ENCODE results near the gene POLR1B.
"Not testable (repeated sequence)": the region's sequence is repeated elsewhere in the genome, so short reads cannot be mapped to it uniquely, and the experiment has no call there.

Gene POLR1B, protein sequence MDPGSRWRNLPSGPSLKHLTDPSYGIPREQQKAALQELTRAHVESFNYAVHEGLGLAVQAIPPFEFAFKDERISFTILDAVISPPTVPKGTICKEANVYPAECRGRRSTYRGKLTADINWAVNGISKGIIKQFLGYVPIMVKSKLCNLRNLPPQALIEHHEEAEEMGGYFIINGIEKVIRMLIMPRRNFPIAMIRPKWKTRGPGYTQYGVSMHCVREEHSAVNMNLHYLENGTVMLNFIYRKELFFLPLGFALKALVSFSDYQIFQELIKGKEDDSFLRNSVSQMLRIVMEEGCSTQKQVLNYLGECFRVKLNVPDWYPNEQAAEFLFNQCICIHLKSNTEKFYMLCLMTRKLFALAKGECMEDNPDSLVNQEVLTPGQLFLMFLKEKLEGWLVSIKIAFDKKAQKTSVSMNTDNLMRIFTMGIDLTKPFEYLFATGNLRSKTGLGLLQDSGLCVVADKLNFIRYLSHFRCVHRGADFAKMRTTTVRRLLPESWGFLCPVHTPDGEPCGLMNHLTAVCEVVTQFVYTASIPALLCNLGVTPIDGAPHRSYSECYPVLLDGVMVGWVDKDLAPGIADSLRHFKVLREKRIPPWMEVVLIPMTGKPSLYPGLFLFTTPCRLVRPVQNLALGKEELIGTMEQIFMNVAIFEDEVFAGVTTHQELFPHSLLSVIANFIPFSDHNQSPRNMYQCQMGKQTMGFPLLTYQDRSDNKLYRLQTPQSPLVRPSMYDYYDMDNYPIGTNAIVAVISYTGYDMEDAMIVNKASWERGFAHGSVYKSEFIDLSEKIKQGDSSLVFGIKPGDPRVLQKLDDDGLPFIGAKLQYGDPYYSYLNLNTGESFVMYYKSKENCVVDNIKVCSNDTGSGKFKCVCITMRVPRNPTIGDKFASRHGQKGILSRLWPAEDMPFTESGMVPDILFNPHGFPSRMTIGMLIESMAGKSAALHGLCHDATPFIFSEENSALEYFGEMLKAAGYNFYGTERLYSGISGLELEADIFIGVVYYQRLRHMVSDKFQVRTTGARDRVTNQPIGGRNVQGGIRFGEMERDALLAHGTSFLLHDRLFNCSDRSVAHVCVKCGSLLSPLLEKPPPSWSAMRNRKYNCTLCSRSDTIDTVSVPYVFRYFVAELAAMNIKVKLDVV

DNA sequence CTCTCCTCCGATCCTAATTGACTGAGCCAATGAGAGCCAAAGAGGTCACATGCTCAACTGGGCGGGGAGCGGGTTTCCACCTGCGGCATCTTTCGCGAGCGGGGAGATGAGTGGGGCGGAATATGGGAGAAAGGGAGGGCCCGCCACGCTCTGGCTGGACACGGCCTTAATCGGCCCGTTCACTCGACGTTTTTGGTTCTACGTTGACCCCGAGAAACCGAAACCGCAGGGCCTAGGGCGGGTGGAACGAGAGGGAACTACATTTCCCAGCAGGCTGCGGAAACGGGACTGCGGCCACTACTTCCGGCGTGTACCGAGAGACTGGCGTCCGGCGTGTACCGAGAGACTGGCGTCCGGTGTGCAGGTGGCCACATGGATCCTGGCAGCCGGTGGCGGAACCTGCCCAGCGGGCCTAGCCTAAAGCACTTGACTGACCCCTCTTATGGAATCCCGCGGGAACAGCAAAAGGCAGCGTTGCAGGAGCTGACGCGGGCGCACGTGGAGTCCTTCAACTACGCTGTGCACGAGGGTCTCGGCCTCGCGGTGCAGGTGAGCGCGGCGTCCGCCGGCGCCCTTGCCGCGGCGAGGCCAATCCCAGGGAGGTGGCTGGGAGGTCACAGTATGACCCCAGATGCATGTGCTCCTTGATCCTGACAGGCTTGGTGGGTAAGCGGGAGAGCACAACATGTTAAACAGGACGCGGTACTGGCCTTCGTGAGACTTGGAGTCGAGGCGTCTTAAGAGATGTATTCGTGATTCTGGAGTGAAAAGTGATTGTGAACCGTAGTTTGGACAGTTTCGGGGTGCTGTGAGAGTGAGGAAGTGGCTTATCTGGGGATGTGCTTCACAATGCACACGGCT is at the start of gene POLR1B:
POLR1B (plus strand) TSS at position 343 of the 861 bp plus-strand sequence; CDS start at position 373, 30 bp downstream.
- peak within 1 kb of the TSS; percentile 96 for H3K4me3 ChIP-seq (ENCODE audit: low read depth, low read length)
- peak within 1 kb of the TSS; percentile 95 for H3K9ac ChIP-seq (ENCODE audit: low read depth, low read length)
- H3K4me1 ChIP-seq (ENCODE audit: control insufficient read depth, insufficient read depth, low read length), result no peaks in the 10 kb centered on the region
- H3K36me3 ChIP-seq (ENCODE audit: control insufficient read depth, insufficient read depth, low read length), result peaks cover 2% of the 10 kb centered on the region
- no peaks in the 10 kb centered on the region for H3K27me3 ChIP-seq (ENCODE audit: control insufficient read depth, insufficient read depth, low read length)
- H3K9me3 ChIP-seq (ENCODE audit: control insufficient read depth, insufficient read depth, low read length), result no peaks in the 10 kb centered on the region

DNA sequence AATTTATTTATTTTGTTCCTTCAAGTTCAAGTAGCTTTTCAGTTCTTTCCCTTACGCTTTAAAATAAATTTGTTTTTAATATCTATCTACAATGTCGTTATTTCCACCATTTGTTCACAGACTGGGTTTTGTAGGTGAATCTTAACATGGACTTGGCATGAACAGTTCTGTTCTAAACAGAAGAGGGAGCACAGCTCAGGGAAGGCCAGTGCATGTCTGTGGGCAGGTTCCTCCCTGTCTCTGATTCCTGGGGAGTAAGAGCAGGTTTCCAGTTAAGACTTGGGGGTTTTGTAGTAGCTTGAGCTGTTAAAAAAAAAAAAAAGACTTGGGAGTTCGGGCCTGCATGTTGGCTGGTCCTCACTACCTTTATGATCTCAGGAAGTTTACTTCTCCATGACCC is 49.2 kb upstream of the POLR1B start:
- H3K9ac ChIP-seq (ENCODE audit: low read depth, low read length), result no peak overlapping the region
- no peak overlapping the region for H3K4me3 ChIP-seq (ENCODE audit: low read depth, low read length)
- H3K4me1 ChIP-seq (ENCODE audit: control insufficient read depth, insufficient read depth, low read length), result no peaks in the 10 kb centered on the region
- H3K36me3 ChIP-seq (ENCODE audit: control insufficient read depth, insufficient read depth, low read length), result peaks cover 11% of the 10 kb centered on the region
- H3K27me3 ChIP-seq (ENCODE audit: control insufficient read depth, insufficient read depth, low read length), result no peaks in the 10 kb centered on the region
- H3K9me3 ChIP-seq (ENCODE audit: control insufficient read depth, insufficient read depth, low read length), result no peaks in the 10 kb centered on the region

DNA sequence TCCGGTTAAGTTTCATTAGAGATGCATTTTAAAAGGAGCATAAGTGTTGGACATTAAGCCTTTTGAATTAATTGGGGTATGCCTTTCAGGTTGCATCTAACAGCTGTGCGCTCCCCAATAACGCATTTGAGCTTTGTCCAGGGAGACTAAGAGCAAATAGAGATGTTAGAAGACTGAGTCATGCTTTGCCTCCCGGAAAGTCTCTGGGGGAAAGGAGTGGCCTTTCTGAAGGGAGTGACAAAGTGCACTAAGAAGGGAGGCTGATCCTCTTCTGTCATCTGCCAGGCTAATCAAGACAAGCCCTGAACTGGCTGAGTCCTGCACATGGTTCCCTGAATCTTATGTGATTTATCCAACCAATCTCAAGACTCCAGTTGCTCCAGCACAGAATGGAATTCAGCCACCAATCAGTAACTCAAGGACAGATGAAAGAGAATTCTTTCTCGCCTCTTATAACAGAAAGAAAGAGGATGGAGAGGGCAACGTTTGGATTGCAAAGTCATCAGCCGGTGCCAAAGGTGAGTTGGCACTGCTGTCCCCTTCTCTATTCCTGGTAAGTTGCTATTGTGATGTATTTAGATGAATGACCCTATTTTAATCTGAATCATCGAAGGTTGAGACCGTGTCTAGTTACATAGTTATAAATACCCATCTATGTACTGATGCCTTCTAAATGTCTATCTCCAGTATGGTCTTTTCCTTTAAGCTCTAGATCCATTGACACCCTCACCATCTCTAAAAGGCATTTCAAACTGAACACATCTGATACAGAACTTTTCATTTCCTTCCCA is 48.2 kb upstream of the POLR1B start:
- no peaks in the 10 kb centered on the region for H3K9me3 ChIP-seq (ENCODE audit: control insufficient read depth, insufficient read depth, low read length)
- H3K4me1 ChIP-seq (ENCODE audit: control insufficient read depth, insufficient read depth, low read length), result no peaks in the 10 kb centered on the region
- H3K27me3 ChIP-seq (ENCODE audit: control insufficient read depth, insufficient read depth, low read length), result no peaks in the 10 kb centered on the region
- H3K4me3 ChIP-seq (ENCODE audit: low read depth, low read length), result no peak overlapping the region
- peaks cover 11% of the 10 kb centered on the region for H3K36me3 ChIP-seq (ENCODE audit: control insufficient read depth, insufficient read depth, low read length)
- no peak overlapping the region for H3K9ac ChIP-seq (ENCODE audit: low read depth, low read length)

DNA sequence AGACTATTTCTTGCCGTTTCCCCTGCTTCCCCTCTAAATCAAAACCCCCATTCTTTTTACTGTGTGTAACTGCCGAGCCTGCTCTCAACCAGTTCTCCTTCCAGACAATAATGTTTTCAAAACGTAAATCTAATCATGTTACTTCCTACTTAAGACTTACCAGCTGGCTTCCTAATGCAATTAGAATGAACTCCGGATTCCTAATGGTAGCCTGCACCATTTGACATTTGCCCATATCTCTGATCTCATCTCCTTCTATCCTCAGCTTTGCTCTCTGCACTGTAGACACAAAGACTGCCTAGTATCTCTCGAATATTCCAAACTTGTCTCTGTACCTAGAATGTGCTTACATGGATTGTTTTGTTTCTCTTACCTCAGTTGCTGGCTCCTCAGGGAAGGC is 47.4 kb upstream of the POLR1B start:
- Histone ChIP-seq H3K36me3 (ENCODE audit: control insufficient read depth, insufficient read depth, low read length) (peaks cover 11% of the 10 kb centered on the region), H3K9me3 (ENCODE audit: control insufficient read depth, insufficient read depth, low read length) (no peaks in the 10 kb centered on the region), H3K9ac (ENCODE audit: low read depth, low read length) (no peak overlapping the region), H3K27me3 (ENCODE audit: control insufficient read depth, insufficient read depth, low read length) (no peaks in the 10 kb centered on the region), H3K4me1 (ENCODE audit: control insufficient read depth, insufficient read depth, low read length) (no peaks in the 10 kb centered on the region), H3K4me3 (ENCODE audit: low read depth, low read length) (no peak overlapping the region)

DNA sequence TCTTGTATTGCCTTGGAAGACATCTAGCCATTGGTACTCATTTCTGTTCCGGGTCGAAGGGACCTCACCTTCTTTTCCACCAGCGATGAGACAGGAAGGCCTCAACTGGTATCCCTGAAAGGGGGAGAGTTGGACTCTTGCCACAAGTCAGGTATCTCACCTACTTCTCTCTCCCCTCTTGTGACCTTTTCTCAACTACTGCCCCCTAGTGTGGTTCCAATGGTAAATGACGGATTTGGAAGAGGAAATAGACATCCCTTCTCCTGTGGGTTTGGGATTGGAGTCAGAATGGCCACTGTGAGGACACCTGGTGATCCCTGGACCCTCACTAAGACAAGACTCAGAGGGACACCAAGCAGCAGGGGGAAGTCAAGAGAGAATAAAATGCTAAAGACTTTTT is 46.4 kb upstream of the POLR1B start:
- H3K4me3 ChIP-seq (ENCODE audit: low read depth, low read length); H3K27me3 ChIP-seq (ENCODE audit: control insufficient read depth, insufficient read depth, low read length); H3K9ac ChIP-seq (ENCODE audit: low read depth, low read length); H3K9me3 ChIP-seq (ENCODE audit: control insufficient read depth, insufficient read depth, low read length); H3K4me1 ChIP-seq (ENCODE audit: control insufficient read depth, insufficient read depth, low read length): not testable (repeated sequence)
- H3K36me3 ChIP-seq (ENCODE audit: control insufficient read depth, insufficient read depth, low read length), result peaks cover 11% of the 10 kb centered on the region

DNA sequence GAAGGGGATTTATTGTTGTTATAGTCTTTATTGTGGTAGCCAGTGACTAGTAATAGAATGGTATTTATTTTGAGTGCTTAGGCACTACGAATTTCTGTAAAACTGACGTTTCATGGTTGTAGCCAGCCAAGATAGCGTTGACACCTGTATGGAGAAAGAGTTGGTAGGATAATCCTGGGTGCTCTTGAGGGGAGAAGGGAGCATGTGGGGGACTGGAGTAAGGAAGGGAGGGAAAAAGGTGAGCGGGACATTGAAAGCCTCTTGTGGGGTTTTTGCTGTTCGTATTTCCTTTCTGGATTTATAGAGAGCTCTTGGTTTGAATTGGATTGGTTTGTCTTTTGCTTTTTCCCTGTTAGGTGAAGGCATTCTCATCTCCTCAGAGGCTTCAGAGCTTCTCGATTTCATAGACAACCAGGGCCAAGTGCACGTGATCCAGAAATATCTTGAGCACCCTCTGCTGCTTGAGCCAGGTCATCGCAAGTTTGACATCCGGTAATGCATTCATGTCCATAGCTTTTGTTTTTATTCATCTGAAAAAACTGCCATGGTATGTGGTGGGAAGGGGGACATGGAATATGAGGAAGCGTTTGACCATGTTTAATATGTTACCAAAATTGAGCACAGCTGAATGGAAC is 41.3 kb upstream of the POLR1B start:
- not testable (repeated sequence) for H3K36me3 ChIP-seq (ENCODE audit: control insufficient read depth, insufficient read depth, low read length); H3K27me3 ChIP-seq (ENCODE audit: control insufficient read depth, insufficient read depth, low read length); H3K9me3 ChIP-seq (ENCODE audit: control insufficient read depth, insufficient read depth, low read length); H3K4me1 ChIP-seq (ENCODE audit: control insufficient read depth, insufficient read depth, low read length); H3K4me3 ChIP-seq (ENCODE audit: low read depth, low read length); H3K9ac ChIP-seq (ENCODE audit: low read depth, low read length)

DNA sequence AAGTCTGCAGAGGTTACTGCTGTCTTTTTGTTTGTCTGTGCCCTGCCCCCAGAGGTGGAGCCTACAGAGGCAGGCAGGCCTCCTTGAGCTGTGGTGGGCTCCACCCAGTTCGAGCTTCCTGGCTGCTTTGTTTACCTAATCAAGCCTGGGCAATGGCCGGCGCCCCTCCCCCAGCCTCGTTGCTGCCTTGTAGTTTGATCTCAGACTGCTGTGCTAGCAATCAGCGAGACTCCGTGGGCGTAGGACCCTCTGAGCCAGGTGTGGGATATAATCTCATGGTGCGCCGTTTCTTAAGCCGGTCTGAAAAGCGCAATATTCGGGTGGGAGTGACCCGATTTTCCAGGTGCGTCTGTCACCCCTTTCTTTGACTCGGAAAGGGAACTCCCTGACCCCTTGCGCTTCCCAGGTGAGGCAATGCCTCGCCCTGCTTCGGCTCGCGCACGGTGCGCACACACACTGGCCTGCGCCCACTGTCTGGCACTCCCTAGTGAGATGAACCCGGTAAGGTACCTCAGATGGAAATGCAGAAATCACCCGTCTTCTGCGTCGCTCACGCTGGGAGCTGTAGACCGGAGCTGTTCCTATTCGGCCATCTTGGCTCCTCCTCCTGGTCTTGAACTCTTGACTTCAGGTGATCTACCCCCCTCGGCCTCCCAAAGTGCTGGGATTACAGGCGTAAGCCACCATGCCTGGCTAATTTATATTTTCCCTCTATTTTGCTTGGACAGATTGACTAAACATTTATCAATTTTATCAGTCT is 32.8 kb upstream of the POLR1B start:
- not testable (repeated sequence) for H3K36me3 ChIP-seq (ENCODE audit: control insufficient read depth, insufficient read depth, low read length); H3K4me1 ChIP-seq (ENCODE audit: control insufficient read depth, insufficient read depth, low read length); H3K9ac ChIP-seq (ENCODE audit: low read depth, low read length); H3K27me3 ChIP-seq (ENCODE audit: control insufficient read depth, insufficient read depth, low read length); H3K9me3 ChIP-seq (ENCODE audit: control insufficient read depth, insufficient read depth, low read length); H3K4me3 ChIP-seq (ENCODE audit: low read depth, low read length)

DNA sequence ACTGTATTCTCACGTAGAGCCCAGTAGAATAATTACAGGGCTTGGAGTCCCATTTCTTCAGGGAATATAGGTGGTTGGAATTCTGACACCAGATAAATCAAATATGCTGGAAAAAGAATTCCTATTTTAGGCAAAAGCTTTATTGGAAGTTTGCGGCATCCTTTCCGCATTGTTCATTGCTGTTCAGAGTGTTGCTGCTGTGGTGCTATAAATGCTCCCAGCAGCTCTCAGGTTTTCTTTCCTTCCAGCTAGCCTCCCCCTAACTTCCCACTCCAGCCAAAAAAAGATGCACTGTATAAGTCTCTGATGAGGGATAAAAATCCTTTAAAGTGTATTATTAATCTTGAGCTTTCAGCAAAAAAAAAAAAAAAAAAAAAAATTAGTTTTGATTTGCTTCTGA is 25.5 kb upstream of the POLR1B start:
- Histone ChIP-seq H3K4me1 (ENCODE audit: control insufficient read depth, insufficient read depth, low read length) (no peaks in the 10 kb centered on the region), H3K27me3 (ENCODE audit: control insufficient read depth, insufficient read depth, low read length) (no peaks in the 10 kb centered on the region), H3K36me3 (ENCODE audit: control insufficient read depth, insufficient read depth, low read length) (peaks cover 12% of the 10 kb centered on the region), H3K9me3 (ENCODE audit: control insufficient read depth, insufficient read depth, low read length) (no peaks in the 10 kb centered on the region), H3K4me3 (ENCODE audit: low read depth, low read length) (no peak overlapping the region), H3K9ac (ENCODE audit: low read depth, low read length) (no peak overlapping the region)

DNA sequence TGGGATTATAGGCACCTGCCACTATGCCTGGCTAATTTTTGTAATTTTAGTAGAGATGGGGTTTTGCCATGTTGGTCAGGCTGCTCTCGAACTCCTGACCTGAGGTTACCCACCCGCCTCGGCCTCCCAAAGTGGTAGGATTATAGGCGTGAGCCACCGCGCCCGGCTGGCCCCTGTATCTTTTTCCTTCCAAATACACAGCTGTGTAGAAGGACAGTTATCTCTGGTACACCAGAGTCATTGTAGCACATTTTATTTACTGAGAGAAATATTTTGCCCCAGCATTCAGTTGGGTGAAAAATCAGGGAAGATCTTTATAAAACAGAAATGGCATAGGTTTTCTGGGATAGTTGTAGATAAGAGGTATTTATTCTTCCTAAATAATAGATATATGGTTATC is 23.5 kb upstream of the POLR1B start:
- Histone ChIP-seq H3K4me3 (ENCODE audit: low read depth, low read length) (no peak overlapping the region), H3K27me3 (ENCODE audit: control insufficient read depth, insufficient read depth, low read length) (no peaks in the 10 kb centered on the region), H3K4me1 (ENCODE audit: control insufficient read depth, insufficient read depth, low read length) (no peaks in the 10 kb centered on the region), H3K9ac (ENCODE audit: low read depth, low read length) (no peak overlapping the region), H3K36me3 (ENCODE audit: control insufficient read depth, insufficient read depth, low read length) (peaks cover 12% of the 10 kb centered on the region), H3K9me3 (ENCODE audit: control insufficient read depth, insufficient read depth, low read length) (no peaks in the 10 kb centered on the region)

DNA sequence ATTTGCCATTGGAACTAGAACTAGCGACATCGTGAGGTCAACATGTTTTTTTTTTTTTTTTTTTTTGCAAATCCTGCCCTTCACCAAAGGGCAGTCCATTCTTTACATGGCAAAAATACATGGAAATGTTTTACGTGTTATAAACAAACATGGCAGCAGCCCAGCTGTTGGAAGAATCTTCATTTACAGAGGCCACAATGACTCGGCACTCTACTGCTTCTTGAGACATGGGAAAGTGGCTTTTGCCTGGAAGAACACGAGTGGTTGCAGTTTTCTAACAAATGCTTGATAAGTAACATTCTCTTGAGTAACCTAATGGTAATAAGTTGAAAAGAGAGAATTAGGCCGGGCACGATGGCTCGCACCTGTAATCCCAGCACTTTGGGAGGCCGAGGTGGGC is 22.8 kb upstream of the POLR1B start:
- Histone ChIP-seq H3K4me1 (ENCODE audit: control insufficient read depth, insufficient read depth, low read length) (no peaks in the 10 kb centered on the region), H3K27me3 (ENCODE audit: control insufficient read depth, insufficient read depth, low read length) (no peaks in the 10 kb centered on the region), H3K9me3 (ENCODE audit: control insufficient read depth, insufficient read depth, low read length) (no peaks in the 10 kb centered on the region), H3K4me3 (ENCODE audit: low read depth, low read length) (no peak overlapping the region), H3K36me3 (ENCODE audit: control insufficient read depth, insufficient read depth, low read length) (peaks cover 9% of the 10 kb centered on the region), H3K9ac (ENCODE audit: low read depth, low read length) (no peak overlapping the region)
